ENCODE measurements around the gene MCC. TPM values are rescaled to one million over a fixed set of nuclear protein-coding genes. Genes with fewer than 3 reads are reported as not detected.

MCC gene
- total RNA-seq, 1 donor from 2014 or later, result 14.0 TPM

DNA sequence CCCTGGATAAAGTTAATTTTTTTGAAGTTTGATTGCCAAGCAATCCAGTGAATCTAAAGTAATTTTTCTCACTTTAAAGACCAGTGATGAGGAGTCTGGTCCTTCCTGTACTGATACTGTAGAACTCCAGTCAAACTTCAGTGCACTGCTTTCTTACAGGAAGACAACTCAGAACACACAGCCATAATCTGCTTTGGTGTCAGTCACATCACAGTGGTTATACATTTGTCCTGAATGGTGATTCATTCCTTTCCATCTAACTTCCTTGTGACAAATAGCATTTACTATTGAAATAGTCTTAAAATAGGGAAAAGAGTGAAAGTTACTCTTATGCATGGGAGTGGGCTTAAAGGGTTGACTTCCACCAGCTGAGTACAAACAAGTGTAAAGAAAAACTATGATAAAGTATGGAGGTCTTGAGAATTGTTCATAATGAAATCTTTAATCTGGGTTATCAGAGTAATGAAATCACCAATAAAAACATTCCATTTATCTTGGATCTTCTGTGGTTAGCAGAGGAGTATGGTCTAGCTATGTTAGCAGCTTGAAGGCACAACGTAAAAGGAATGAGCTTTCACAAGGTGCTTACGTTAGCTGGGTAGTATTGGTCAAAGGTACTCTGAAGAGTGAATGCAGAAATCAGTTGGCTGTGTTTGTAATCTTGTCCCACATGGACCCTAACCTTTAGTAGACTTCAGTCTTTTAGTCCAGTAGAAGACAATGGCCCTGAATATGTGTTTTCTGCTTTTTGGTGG is 470.2 kb downstream of the MCC start:
- H3K27ac Mint-ChIP-seq (ENCODE audit: unreplicated experiment), result no peak overlapping the region
- peaks cover 33% of the 10 kb centered on the region for H3K36me3 Mint-ChIP-seq (ENCODE audit: unreplicated experiment)
- H3K27me3 Mint-ChIP-seq (ENCODE audit: unreplicated experiment), result no peaks in the 10 kb centered on the region
- TF ChIP-seq, protein P1, sequence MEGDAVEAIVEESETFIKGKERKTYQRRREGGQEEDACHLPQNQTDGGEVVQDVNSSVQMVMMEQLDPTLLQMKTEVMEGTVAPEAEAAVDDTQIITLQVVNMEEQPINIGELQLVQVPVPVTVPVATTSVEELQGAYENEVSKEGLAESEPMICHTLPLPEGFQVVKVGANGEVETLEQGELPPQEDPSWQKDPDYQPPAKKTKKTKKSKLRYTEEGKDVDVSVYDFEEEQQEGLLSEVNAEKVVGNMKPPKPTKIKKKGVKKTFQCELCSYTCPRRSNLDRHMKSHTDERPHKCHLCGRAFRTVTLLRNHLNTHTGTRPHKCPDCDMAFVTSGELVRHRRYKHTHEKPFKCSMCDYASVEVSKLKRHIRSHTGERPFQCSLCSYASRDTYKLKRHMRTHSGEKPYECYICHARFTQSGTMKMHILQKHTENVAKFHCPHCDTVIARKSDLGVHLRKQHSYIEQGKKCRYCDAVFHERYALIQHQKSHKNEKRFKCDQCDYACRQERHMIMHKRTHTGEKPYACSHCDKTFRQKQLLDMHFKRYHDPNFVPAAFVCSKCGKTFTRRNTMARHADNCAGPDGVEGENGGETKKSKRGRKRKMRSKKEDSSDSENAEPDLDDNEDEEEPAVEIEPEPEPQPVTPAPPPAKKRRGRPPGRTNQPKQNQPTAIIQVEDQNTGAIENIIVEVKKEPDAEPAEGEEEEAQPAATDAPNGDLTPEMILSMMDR (IDR thresholded peaks at IDR 0.05), result no peak
- no peak for DNase-seq (ENCODE audit: extremely low spot score, unreplicated experiment)
- H3K4me1 Mint-ChIP-seq (ENCODE audit: unreplicated experiment), result peaks cover 1% of the 10 kb centered on the region
- no peak overlapping the region for H3K4me3 Mint-ChIP-seq (ENCODE audit: unreplicated experiment)
- H3K9me3 Mint-ChIP-seq (ENCODE audit: unreplicated experiment), result no peaks in the 10 kb centered on the region

DNA sequence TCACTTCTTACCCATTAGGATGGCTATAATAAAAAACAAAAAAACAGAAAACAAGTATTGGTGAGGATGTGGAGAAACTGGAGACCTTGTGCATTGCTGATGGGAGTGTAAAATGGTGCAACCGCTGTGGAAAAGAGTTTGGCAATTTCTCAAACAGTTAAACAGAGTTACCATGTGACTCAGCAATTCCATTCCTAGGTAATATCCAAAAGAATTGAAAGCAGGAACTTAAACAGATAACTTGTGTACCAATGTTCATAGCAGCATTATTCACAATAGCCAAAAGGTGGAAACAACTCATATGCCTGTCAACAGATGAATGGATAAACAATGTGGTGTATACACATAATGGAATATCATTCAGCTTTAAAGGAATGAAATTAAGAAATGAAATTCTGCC is 482.8 kb downstream of the MCC start:
- Mint-ChIP-seq H3K9me3 (ENCODE audit: unreplicated experiment) (no peaks in the 10 kb centered on the region), H3K27ac (ENCODE audit: unreplicated experiment) (no peak overlapping the region), H3K4me1 (ENCODE audit: unreplicated experiment) (no peaks in the 10 kb centered on the region), H3K27me3 (ENCODE audit: unreplicated experiment) (no peaks in the 10 kb centered on the region), H3K4me3 (ENCODE audit: unreplicated experiment) (no peak overlapping the region), H3K36me3 (ENCODE audit: unreplicated experiment) (peaks cover 46% of the 10 kb centered on the region)
- TF ChIP-seq, protein P1 (IDR thresholded peaks at IDR 0.05), result no peak
- no peak for DNase-seq (ENCODE audit: extremely low spot score, unreplicated experiment)

DNA sequence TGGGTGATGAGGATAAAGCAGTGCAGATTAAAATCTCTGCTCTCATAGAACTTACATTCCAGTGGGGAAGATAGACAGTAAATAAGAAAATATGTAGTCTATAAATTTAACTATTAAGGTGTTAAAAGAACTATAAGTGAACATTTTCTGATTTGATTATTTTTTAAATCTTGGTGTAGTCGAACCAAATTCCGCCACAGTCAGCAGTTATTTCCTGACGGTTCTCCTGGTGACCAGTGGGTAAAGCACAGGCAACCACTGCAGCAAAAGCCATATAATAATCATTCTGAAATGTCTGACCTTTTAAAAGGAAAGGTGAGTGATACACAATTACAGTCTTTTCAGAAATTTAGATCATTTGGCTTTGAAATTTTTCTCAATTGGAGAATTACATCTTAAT is 484.5 kb downstream of the MCC start:
- Mint-ChIP-seq H3K27me3 (ENCODE audit: unreplicated experiment) (no peaks in the 10 kb centered on the region), H3K27ac (ENCODE audit: unreplicated experiment) (no peak overlapping the region), H3K9me3 (ENCODE audit: unreplicated experiment) (no peaks in the 10 kb centered on the region), H3K36me3 (ENCODE audit: unreplicated experiment) (peaks cover 35% of the 10 kb centered on the region), H3K4me3 (ENCODE audit: unreplicated experiment) (no peak overlapping the region), H3K4me1 (ENCODE audit: unreplicated experiment) (no peaks in the 10 kb centered on the region)
- DNase-seq (ENCODE audit: extremely low spot score, unreplicated experiment), result no peak
- TF ChIP-seq, protein P1 (IDR thresholded peaks at IDR 0.05), result no peak

DNA sequence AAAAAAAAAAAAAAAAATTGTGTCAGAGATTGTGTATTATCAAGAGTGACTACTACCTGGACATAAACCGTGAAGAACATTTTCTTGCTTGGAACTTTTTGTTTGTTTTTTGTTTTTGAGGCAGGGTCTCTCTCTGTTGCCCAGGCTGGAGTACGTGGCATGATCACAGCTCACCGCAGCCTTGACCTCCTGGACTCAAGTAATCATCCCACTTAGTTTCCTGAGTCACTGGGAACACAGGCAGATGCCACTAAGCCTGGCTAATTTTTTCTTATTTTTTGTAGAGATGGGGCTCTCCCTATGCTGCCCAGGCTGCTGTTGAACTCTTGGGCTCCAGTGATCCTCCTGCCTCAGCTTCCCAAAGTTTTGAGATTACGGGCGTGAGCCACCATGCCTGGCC is 485.8 kb downstream of the MCC start:
- Mint-ChIP-seq H3K4me1 (ENCODE audit: unreplicated experiment) (no peaks in the 10 kb centered on the region), H3K27ac (ENCODE audit: unreplicated experiment) (no peak overlapping the region), H3K4me3 (ENCODE audit: unreplicated experiment) (no peak overlapping the region), H3K27me3 (ENCODE audit: unreplicated experiment) (no peaks in the 10 kb centered on the region), H3K36me3 (ENCODE audit: unreplicated experiment) (peaks cover 26% of the 10 kb centered on the region), H3K9me3 (ENCODE audit: unreplicated experiment) (no peaks in the 10 kb centered on the region)
- DNase-seq (ENCODE audit: extremely low spot score, unreplicated experiment), result no peak
- TF ChIP-seq, protein P1 (IDR thresholded peaks at IDR 0.05), result no peak

DNA sequence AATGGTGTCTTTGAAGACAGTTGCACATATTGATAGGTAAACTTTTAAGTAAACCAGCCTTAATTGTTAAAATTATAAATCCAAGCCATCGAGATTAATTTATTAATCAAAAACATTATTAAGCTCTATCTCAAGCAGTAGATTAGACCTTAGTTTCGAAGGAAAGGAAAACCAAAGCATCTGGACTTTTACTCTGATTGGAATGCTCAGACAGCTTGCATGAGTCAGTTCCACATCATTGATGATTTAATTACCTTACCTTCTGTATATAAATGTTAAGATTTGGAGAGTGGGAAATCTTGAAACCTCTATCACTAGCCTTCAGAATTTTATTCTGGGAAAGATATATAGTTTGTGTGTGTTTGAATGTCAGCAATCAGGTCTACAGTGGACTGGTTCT is 487.8 kb downstream of the MCC start:
- Mint-ChIP-seq H3K4me3 (ENCODE audit: unreplicated experiment) (no peak overlapping the region), H3K27me3 (ENCODE audit: unreplicated experiment) (no peaks in the 10 kb centered on the region), H3K9me3 (ENCODE audit: unreplicated experiment) (no peaks in the 10 kb centered on the region), H3K27ac (ENCODE audit: unreplicated experiment) (no peak overlapping the region), H3K36me3 (ENCODE audit: unreplicated experiment) (peaks cover 28% of the 10 kb centered on the region), H3K4me1 (ENCODE audit: unreplicated experiment) (peaks cover 6% of the 10 kb centered on the region)
- TF ChIP-seq, protein P1 (IDR thresholded peaks at IDR 0.05), result no peak
- no peak for DNase-seq (ENCODE audit: extremely low spot score, unreplicated experiment)

Measured in osteocyte (in vitro differentiated cells).